ENCODE results near the gene C1QL4. TPM values are rescaled to one million over a fixed set of nuclear protein-coding genes. Genes with fewer than 3 reads are reported as not detected.
A peak's percentile ranks its signal among the peaks of the same experiment; 100 is the strongest.

The C1QL4 gene
- total and polyA plus RNA-seq, 9 of the 15 experiments (the other 6 are each of a cell fraction or from before 2014, with no cell fraction given) = 0.08 to 2.1 (median 0.31) TPM

GRCh38 chr12:49288412-49288853, 48.6 kb downstream of the C1QL4 start (continued):
- no peak for TF ChIP-seq MYBL2 (IDR thresholded peaks at IDR 0.05; ENCODE audit: low read depth)
- no peak for TF ChIP-seq MYBL2 (CRISPR knock-in tag; IDR thresholded peaks at IDR 0.05; ENCODE audit: borderline replicate concordance)
- no peak for TF ChIP-seq CBX1 (IDR thresholded peaks at IDR 0.05; ENCODE audit: low read depth)
- no peak for TF ChIP-seq GATAD2A (IDR thresholded peaks at IDR 0.05)
- no peak for TF ChIP-seq BRD4 (IDR thresholded peaks at IDR 0.05)
- TF ChIP-seq MCM3 (IDR thresholded peaks at IDR 0.05) = no peak
- TF ChIP-seq, protein P1, sequence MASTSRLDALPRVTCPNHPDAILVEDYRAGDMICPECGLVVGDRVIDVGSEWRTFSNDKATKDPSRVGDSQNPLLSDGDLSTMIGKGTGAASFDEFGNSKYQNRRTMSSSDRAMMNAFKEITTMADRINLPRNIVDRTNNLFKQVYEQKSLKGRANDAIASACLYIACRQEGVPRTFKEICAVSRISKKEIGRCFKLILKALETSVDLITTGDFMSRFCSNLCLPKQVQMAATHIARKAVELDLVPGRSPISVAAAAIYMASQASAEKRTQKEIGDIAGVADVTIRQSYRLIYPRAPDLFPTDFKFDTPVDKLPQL (IDR thresholded peaks at IDR 0.05; ENCODE audit: extremely low read depth, insufficient read length) = no peak
- TF ChIP-seq, protein P2, sequence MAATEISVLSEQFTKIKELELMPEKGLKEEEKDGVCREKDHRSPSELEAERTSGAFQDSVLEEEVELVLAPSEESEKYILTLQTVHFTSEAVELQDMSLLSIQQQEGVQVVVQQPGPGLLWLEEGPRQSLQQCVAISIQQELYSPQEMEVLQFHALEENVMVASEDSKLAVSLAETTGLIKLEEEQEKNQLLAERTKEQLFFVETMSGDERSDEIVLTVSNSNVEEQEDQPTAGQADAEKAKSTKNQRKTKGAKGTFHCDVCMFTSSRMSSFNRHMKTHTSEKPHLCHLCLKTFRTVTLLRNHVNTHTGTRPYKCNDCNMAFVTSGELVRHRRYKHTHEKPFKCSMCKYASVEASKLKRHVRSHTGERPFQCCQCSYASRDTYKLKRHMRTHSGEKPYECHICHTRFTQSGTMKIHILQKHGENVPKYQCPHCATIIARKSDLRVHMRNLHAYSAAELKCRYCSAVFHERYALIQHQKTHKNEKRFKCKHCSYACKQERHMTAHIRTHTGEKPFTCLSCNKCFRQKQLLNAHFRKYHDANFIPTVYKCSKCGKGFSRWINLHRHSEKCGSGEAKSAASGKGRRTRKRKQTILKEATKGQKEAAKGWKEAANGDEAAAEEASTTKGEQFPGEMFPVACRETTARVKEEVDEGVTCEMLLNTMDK (IDR thresholded peaks at IDR 0.05; ENCODE audit: borderline replicate concordance, insufficient read depth, low read depth, low read length, poor library complexity, severe bottlenecking) = no peak
- TF ChIP-seq HOXB6 (CRISPR knock-in tag; IDR thresholded peaks at IDR 0.05; ENCODE audit: borderline replicate concordance) = no peak
- peak; percentile 76 for TF ChIP-seq HDAC2 (IDR thresholded peaks at IDR 0.05)
- no peak for TF ChIP-seq ZNF449 (CRISPR knock-in tag; IDR thresholded peaks at IDR 0.05)
- TF ChIP-seq GABPB1 (CRISPR knock-in tag; IDR thresholded peaks at IDR 0.05) = 0 out of 2 replicates have a peak, but pooled peaks have one; percentile 42
- no peak for TF ChIP-seq SRSF9 (IDR thresholded peaks at IDR 0.05; ENCODE audit: borderline replicate concordance, low read depth, low read length)
- no peak for TF ChIP-seq EGR1 (conservative IDR thresholded peaks at IDR 0.05)
- TF ChIP-seq NFIC (IDR thresholded peaks at IDR 0.05) = no peak
- no peak for TF ChIP-seq NFYB (IDR thresholded peaks at IDR 0.05; ENCODE audit: extremely low read depth, insufficient read length)
- TF ChIP-seq XRCC4 (IDR thresholded peaks at IDR 0.05; ENCODE audit: extremely low read depth, insufficient read depth, insufficient read length) = no peak
- TF ChIP-seq EZH2 (IDR thresholded peaks at IDR 0.05; ENCODE audit: borderline replicate concordance, low read depth, low read length) = no peak
- TF ChIP-seq ZNF830 (CRISPR knock-in tag; IDR thresholded peaks at IDR 0.05) = no peak
- TF ChIP-seq PREB (CRISPR knock-in tag; IDR thresholded peaks at IDR 0.05) = no peak
- TF ChIP-seq STAG1 (CRISPR knock-in tag; IDR thresholded peaks at IDR 0.05; ENCODE audit: borderline replicate concordance) = peak; percentile 37; the same call in 1 of the 2 replicates
- TF ChIP-seq GMEB1 (CRISPR knock-in tag; IDR thresholded peaks at IDR 0.05) = no peak
- TF ChIP-seq TEAD1 (CRISPR knock-in tag; IDR thresholded peaks at IDR 0.05) = 0 out of 4 replicates have a peak, but pooled peaks of 1 of the 2 experiments have one; percentile 52
- TF ChIP-seq COPS2 (conservative IDR thresholded peaks at IDR 0.05) = no peak
- peak; percentile 42; the same call in 1 of the 2 replicates for TF ChIP-seq HDGF (IDR thresholded peaks at IDR 0.05)

Measured in K562 (cell line).